Measurements from ENCODE around the gene LYPD1. TPM values are rescaled to one million over a fixed set of nuclear protein-coding genes. Genes with fewer than 3 reads are reported as not detected.

LYPD1 gene
- polyA plus RNA-seq, 1 of the 3 experiments (the other 2 are of a cell fraction) = 5.4 TPM

DNA sequence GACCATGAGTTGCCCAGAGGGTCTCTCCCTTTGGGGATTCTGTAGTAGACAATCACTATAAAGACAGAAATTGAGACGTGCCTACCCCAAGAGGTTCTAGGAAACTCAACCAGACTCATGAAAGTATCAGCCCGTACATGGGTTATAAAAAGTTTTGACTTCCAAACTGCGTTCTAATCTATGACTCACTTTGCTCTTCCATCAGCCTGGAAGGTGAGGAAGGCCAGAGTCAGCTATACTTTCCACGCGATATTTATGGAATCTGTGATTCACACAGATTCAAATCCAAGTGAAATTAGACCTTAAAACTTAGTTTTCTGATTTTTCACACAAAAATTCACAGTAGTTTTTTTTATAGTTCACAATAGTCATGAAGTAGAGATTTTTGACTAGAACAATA, 7.7 kb upstream of the LYPD1 start:
- WGBS (ENCODE audit: low lambda C conversion rate) = 18% methylated on average over 5 of the region's 5 CpGs
- Histone ChIP-seq H3K4me1 (ENCODE audit: control insufficient read depth in 1 of 2, insufficient read depth in 2 of 2, low read depth in 1 of 2, low read length in 1 of 2) (peaks cover 0 to 13% of the 10 kb centered on the region in 2 experiments; a peak in 1 of 4 replicates), H3K4me2 (0 out of 2 replicates have a peak overlapping the region, but pooled peaks have one; percentile 3), H4K20me1 (ENCODE audit: insufficient read depth) (no peaks in the 10 kb centered on the region), H3K9me2 (no peaks in the 10 kb centered on the region), H3K9ac (no peak overlapping the region), H3K79me2 (ENCODE audit: insufficient read depth) (no peaks in the 10 kb centered on the region), H3K27me3 (ENCODE audit: insufficient read depth) (no peaks in the 10 kb centered on the region), H2AFZ (ENCODE audit: low read depth) (peak overlapping the region; percentile 10; the same call in 1 of the 2 replicates), H3K9me3 (no peaks in the 10 kb centered on the region), H3K4me3 (ENCODE audit: low read depth in 2 of 2, low read length in 1 of 2) (no peak overlapping the region), H3F3A (replicated peaks; ENCODE audit: insufficient read depth) (peaks cover 11% of the 10 kb centered on the region), H3K36me3 (replicated peaks in 1 of 2; ENCODE audit: control insufficient read depth in 1 of 2, insufficient read depth in 2 of 2, low read length in 1 of 2) (no peaks in the 10 kb centered on the region), H3K27ac (ENCODE audit: low read depth in 2 of 2, low read length in 1 of 2) (peak overlapping the region in 1 of 2 experiments; percentile 70; a peak in 2 of 4 replicates)
- no peak for DNase-seq
- CTCF ChIA-PET = interaction anchor here (0.6 to 4.8 kb wide), 13 partner anchors 8 to 500 kb away, joined by 3 to 28 read pairs (median 6); no protein-coding TSS in a partner anchor
- POLR2A ChIA-PET = no interaction called here
- TF ChIP-seq POLR2AphosphoS5 (IDR thresholded peaks at IDR 0.05; ENCODE audit: low read depth, low read length) (no peak), NRF1 (IDR thresholded peaks at IDR 0.05; ENCODE audit: low read depth, low read length) (no peak), RXRA (IDR thresholded peaks at IDR 0.05; ENCODE audit: borderline replicate concordance, low read depth) (0 out of 2 replicates have a peak, but pooled peaks have one; percentile 12), SMC3 (IDR thresholded peaks at IDR 0.05; ENCODE audit: low read depth, low read length) (no peak), FOXM1 (IDR thresholded peaks at IDR 0.05; ENCODE audit: low read depth) (no peak), TCF12 (IDR thresholded peaks at IDR 0.05) (peak; percentile 76), MXI1 (IDR thresholded peaks at IDR 0.05; ENCODE audit: low read depth, low read length) (no peak), REST (IDR thresholded peaks at IDR 0.05; ENCODE audit: low read depth, low read length) (no peak), YY1 (IDR thresholded peaks at IDR 0.05; ENCODE audit: low read depth) (no peak), EZH2phosphoT487 (IDR thresholded peaks at IDR 0.05; ENCODE audit: borderline replicate concordance, low read depth) (no peak), RCOR1 (IDR thresholded peaks at IDR 0.05; ENCODE audit: low read length) (no peak), RFX5 (IDR thresholded peaks at IDR 0.05; ENCODE audit: low read length) (no peak), USF2 (IDR thresholded peaks at IDR 0.05; ENCODE audit: borderline replicate concordance, low read depth, low read length) (no peak), FOSL2 (IDR thresholded peaks at IDR 0.05; ENCODE audit: borderline replicate concordance, low read depth) (peak; percentile 82), FOXJ3 (CRISPR knock-in tag; IDR thresholded peaks at IDR 0.05) (no peak), GABPA (IDR thresholded peaks at IDR 0.05; ENCODE audit: low read depth) (no peak), NFIC (IDR thresholded peaks at IDR 0.05; ENCODE audit: borderline replicate concordance) (no peak; the same call in 1 of the 2 replicates), JUND (IDR thresholded peaks at IDR 0.05) (peak; percentile 70), TEAD4 (IDR thresholded peaks at IDR 0.05; ENCODE audit: borderline replicate concordance, insufficient read depth) (no peak), TAF1 (IDR thresholded peaks at IDR 0.05; ENCODE audit: borderline replicate concordance, low read depth, low read length) (no peak), ELF1 (IDR thresholded peaks at IDR 0.05) (no peak)
- TF ChIP-seq, protein P1, sequence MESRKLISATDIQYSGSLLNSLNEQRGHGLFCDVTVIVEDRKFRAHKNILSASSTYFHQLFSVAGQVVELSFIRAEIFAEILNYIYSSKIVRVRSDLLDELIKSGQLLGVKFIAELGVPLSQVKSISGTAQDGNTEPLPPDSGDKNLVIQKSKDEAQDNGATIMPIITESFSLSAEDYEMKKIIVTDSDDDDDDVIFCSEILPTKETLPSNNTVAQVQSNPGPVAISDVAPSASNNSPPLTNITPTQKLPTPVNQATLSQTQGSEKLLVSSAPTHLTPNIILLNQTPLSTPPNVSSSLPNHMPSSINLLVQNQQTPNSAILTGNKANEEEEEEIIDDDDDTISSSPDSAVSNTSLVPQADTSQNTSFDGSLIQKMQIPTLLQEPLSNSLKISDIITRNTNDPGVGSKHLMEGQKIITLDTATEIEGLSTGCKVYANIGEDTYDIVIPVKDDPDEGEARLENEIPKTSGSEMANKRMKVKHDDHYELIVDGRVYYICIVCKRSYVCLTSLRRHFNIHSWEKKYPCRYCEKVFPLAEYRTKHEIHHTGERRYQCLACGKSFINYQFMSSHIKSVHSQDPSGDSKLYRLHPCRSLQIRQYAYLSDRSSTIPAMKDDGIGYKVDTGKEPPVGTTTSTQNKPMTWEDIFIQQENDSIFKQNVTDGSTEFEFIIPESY (IDR thresholded peaks at IDR 0.05; ENCODE audit: borderline replicate concordance, low read depth) = 0 out of 2 replicates have a peak, but pooled peaks have one; percentile 14
- TF ChIP-seq, protein P2, sequence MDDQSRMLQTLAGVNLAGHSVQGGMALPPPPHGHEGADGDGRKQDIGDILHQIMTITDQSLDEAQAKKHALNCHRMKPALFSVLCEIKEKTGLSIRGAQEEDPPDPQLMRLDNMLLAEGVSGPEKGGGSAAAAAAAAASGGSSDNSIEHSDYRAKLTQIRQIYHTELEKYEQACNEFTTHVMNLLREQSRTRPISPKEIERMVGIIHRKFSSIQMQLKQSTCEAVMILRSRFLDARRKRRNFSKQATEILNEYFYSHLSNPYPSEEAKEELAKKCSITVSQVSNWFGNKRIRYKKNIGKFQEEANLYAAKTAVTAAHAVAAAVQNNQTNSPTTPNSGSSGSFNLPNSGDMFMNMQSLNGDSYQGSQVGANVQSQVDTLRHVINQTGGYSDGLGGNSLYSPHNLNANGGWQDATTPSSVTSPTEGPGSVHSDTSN (IDR thresholded peaks at IDR 0.05) = peak; percentile 49
- TF ChIP-seq, protein P3, sequence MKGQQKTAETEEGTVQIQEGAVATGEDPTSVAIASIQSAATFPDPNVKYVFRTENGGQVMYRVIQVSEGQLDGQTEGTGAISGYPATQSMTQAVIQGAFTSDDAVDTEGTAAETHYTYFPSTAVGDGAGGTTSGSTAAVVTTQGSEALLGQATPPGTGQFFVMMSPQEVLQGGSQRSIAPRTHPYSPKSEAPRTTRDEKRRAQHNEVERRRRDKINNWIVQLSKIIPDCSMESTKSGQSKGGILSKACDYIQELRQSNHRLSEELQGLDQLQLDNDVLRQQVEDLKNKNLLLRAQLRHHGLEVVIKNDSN (IDR thresholded peaks at IDR 0.05; ENCODE audit: borderline replicate concordance, low read depth) = no peak
- TF ChIP-seq, protein P4, sequence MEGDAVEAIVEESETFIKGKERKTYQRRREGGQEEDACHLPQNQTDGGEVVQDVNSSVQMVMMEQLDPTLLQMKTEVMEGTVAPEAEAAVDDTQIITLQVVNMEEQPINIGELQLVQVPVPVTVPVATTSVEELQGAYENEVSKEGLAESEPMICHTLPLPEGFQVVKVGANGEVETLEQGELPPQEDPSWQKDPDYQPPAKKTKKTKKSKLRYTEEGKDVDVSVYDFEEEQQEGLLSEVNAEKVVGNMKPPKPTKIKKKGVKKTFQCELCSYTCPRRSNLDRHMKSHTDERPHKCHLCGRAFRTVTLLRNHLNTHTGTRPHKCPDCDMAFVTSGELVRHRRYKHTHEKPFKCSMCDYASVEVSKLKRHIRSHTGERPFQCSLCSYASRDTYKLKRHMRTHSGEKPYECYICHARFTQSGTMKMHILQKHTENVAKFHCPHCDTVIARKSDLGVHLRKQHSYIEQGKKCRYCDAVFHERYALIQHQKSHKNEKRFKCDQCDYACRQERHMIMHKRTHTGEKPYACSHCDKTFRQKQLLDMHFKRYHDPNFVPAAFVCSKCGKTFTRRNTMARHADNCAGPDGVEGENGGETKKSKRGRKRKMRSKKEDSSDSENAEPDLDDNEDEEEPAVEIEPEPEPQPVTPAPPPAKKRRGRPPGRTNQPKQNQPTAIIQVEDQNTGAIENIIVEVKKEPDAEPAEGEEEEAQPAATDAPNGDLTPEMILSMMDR (IDR thresholded peaks at IDR 0.05) = no peak
